Ovary (tissue), 3 donors: ENCODE data around the gene LIME1.

Source experiments
- CTCF ChIP-seq, 3 donors: fragments of 450-650 bp in 2 of 3; fragments of 200-600 bp in 1 of 3; IDR thresholded peaks; one replicate each; pipeline versions ENCODE4 v1.5.1 to v1.8.0; 2016 to 2022; ENCODE audit warnings: antibody characterized with exemption in 3 of 3, mild to moderate bottlenecking in 1 of 3
- POLR2A ChIP-seq: fragments of 450-650 bp; IDR thresholded peaks from one replicate; pipeline ENCODE4 v1.6.1; 2017; ENCODE audit warnings: antibody characterized with exemption, mild to moderate bottlenecking, moderate library complexity
- donor health status: DM: no; HTN: no; CAD: no.

GRCh38 chr20:63787302-63787701 is 50.8 kb downstream of the LIME1 start:
- TF ChIP-seq CTCF (IDR thresholded peaks at IDR 0.05): no peak
- no peak for TF ChIP-seq POLR2A
